Activated CD4-positive, alpha-beta T cell treated with anti-CD3 and anti-CD28 coated beads for 24 hours (primary cell): ENCODE measurements around the gene POLD2.

Experiments
- DNase-seq, 2 donors: peaks; one replicate each; pipeline ENCODE4 v3.0.0-alpha.2; 2020; ENCODE audit warnings: low read depth in 2 of 2

Gene POLD2

GRCh38 chr7:44152971-44153947 is 29.9 kb upstream of the POLD2 start:
- DNase-seq = no peak

- no peak for DNase-seq
Observed at GRCh38 chr7:44151956-44152355, 28.6 kb upstream of the POLD2 start.

GRCh38 chr7:44150966-44151941 is 27.9 kb upstream of the POLD2 start:
- DNase-seq = no peak

- no peak for DNase-seq
Observed at GRCh38 chr7:44150466-44150832, 27.1 kb upstream of the POLD2 start.

GRCh38 chr7:44149571-44150465 is 26.5 kb upstream of the POLD2 start:
- DNase-seq = no peak

- no peak for DNase-seq
Observed at GRCh38 chr7:44148961-44149536, 25.7 kb upstream of the POLD2 start.

GRCh38 chr7:44148166-44148565 is 24.8 kb upstream of the POLD2 start:
- no peak for DNase-seq

- no peak for DNase-seq
Observed at GRCh38 chr7:44147026-44147991, 24.0 kb upstream of the POLD2 start.

GRCh38 chr7:44145969-44146911 is 22.9 kb upstream of the POLD2 start:
- peak; percentile 62 to 66 for DNase-seq

GRCh38 chr7:44145479-44145968 is 22.2 kb upstream of the POLD2 start:
- DNase-seq = peak; percentile 30

- no peak for DNase-seq
Observed at GRCh38 chr7:44144968-44145478, 21.7 kb upstream of the POLD2 start.

GRCh38 chr7:44144426-44144967 is 21.1 kb upstream of the POLD2 start:
- DNase-seq = no peak

- no peak for DNase-seq
Observed at GRCh38 chr7:44143646-44144250, 20.4 kb upstream of the POLD2 start.

- no peak for DNase-seq
Observed at GRCh38 chr7:44142028-44142427, 18.7 kb upstream of the POLD2 start.

GRCh38 chr7:44141221-44141850 is 18.0 kb upstream of the POLD2 start, which contains the start of gene MYL7:
TSS of gene MYL7 (minus strand) at chr7:44141332. CDS start at chr7:44141305, 27 bp downstream.
- DNase-seq = no peak

- DNase-seq = no peak
Observed at GRCh38 chr7:44140341-44140740, 17.0 kb upstream of the POLD2 start.
